Measurements from ENCODE around the gene STK24.

Gene STK24

DNA sequence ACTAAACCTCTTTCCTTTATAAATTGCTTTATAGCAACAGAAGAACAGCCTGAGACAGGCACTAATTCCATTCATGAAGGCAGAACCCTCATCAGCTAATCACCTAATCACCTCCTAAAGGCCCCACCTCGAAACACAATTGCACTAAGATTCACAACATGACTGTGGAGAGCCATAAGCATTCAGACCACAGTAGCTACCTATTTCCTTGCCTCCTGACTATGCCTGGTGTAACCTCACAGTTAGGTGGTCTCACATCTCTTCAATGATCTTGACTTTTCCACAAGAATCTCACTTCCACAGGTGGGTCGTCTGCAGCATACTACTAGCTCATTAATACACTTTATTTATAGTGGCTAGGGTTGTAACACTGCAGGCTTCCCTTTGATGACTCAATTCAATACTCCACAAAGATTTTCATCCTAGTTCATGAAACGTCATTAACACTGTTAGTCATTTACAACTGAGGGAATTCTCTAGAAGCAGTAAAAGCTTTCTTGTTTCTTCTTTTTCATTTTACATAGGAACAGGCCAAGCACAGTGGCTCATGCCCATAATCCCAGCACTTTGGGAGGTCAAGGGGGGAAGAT, 27.1 kb downstream of the STK24 start:
- DNase-seq = no peak

DNA sequence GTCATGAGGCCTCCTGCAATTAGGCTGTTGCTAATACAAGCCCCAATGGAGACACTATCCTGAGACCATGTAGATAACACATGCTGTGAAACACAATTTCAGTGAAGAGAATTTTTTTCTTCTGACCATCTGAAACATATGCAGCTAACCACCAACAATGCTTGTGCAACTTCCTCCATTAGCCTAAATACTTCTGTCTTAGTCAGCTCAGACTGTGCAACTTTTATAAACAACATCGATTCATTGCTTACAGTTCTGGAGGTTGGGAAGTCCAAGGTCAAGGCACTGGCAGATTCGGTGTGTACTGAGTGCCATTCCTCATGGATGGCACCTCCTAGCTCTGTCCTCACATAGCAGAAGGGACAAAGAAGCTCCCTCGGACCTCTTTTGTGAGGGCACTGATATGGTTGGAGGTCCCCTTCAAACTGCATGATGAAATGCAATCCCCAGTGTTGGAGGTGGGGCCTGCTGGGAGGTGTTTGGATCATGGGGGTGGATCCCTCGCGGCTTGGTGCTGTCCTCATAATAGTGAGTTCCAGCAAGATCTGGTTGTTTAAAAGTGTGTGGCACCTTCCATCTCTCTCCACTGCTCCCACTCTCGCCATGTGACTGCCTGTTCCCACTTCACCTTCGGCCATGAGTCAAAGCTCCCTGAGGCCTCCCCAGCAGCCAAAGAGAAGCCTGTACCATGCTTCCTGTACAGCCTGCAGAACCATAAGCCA, 27.7 kb downstream of the STK24 start:
- no peak for DNase-seq

DNA sequence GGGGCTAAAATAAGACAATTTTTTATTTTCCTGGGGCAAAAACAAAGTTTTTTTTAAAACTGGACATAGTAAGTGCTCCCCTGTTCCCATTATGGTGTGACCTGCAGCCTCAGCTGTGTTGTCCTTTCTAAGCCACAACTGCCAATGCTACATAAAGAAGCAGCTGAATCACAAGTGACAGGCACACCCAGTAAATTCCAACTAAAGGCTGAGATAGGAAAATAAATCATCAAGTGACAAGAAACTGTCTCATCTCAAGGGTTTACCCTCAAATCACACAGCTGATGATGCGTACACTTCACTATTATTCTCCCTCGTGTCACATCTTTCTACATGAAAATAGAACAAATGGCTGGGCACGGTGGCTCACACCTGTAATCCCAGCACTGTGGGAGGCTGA, 28.7 kb downstream of the STK24 start:
- DNase-seq = no peak

DNA sequence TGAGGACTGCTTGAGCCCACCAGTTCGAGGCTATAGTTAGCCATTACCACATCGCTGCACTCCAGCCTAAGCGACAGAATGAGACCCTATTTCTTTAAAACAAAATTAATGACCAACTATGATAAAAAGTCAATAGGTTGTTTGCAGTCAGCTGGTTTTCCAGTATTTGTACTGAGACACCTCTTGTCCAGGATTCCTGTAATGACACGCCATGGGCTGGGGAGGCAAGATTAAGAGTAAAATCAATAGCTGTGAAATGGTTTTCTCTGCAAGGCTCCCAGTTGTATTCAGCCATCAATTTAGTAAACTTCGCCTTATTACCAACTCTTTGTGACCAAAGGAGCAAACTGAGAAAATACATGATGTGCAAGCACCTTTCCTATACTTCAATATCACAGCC, 29.5 kb downstream of the STK24 start:
- no peak for DNase-seq

DNA sequence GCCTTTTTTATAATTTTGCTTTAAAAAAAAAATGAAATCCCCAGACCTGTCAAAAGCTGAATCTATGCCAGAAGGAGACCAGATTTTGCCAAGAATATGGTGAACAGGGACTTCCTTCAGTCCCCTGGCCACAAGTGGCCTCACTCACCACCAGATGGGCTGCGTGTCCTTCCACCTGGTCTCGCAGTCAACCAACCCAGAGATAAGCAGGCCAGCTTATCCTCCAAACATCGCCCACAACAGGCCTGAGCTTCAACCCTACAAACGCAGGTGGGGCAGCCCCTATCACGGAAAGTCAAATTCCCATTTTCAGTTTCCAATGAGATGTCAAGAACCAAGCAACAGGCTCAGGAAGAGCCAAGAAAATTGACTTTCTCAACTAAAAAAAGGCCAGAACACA, 30.5 kb downstream of the STK24 start:
- no peak for DNase-seq

DNA sequence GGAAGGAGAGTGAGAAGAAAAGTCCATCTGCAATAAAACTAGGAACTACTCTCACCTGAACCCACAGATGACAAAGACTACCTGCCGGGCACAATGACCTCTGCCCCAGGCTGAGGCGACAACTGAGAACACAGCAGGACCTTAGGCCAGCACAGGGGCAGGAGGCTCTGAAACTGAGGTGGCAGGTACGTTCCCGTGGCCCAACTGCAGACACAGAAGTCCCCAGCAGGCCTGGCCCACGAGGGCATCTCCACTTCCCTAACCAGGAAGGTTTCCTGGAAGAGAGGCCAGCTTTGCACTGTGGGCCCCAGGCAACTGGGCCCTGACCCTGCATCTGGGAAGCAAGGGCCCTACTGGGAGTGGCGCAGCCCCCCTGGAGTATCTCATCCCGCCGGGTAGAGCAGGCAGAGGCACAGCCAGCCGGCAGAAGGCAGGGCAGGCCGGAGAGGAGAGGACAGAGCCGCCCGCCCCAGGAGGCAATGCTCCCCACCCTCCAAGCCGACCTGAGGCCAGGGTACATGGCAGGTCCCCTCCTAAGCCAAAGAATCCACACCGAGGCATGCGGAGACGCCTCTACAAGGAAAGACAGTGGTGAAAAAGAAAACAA, 32.7 kb downstream of the STK24 start:
- no peak for DNase-seq

DNA sequence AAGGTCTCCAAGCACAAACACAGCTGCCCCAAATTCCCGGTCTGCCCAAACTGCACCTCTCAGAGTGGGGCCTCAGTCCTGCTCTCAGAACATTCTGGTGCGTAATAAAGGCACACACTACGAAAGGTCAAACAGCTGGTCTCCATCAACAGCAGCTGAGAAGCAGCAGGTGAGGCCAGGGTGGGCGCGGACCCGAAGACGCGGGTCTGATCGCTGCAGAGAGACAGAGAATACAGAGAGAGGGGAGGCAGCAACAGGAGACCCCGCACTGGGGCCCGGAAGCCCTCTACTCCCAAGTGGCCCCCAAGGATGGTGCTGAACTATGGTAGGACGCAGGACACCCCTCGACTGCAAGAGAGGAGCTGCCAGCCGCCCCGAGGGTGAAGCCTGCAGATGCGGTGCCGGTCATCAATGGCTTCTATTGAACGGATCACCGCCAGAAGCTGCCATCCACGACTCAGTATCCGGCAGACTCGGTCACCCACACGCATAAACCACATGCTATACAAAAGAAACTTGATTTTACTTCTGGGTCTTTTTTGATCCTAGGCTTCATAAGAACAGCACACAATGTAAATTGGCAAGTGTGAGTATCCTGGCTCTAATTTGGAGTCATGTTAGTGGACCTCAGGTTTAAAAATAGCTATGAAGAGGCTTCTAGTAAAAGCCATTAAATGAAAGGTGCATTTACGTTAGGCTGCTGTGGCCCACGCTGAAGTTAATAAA, 33.4 kb downstream of the STK24 start:
- DNase-seq = no peak

DNA sequence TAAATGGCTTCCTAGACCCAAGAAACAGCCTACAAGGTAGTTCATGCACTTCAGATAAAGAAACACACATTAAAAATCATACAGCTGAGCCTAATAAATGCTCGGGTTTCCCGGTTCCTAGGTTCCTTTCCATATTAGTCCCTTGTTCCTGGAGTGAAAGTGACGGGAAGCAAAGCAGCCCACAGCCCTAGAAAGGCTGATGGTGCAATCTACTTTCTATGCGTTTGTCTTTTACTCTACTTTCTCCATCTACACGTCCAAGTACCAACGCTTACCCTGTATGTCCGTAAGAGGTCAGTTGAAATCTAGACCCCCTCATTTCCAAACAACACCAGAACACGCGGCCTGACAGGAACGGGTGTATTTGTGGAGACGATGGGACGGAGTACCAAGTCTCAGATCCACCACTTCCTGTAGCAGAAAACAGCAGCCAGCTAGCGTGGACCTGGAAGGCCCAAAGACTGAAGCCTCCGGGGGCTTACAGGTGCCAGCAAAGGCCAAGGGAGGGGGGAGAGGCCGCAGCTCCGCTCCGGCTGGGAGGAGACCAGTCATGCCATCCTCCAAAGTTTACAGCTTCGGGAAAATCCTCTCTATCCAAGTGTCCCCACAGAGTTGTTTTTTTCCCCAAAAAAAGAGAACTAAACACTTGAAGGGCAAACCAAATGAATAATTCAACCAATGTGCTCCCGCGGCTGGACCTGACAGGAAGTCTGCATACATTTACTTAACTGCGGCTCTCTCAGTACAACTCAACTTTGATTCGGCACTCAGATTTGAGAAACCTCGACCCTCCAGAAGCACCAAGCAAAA, 34.1 kb downstream of the STK24 start:
- DNase-seq = no peak

DNA sequence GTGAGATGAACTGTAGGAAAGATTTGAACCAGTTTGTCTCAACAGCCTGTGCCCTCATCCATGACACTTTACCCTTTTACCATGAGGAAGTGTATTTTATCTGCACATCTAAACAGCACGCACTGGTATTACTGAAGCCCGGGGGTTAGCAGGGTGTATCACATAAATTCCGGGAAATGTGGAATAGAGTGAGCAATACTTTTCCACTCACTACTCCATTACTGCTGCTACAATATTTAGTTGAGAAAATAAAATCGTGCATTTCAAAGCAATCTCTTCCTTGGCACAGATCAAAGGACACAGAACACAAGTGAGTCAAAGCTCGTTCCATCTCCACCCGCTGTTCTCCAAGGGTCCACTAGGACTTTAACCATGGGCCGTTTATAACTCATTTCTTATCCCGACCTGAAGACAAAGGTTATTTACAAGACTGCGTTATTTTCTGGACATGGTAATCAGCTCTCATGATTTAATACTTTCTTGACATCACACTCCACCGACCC, 35.2 kb downstream of the STK24 start:
- no peak for DNase-seq

DNA sequence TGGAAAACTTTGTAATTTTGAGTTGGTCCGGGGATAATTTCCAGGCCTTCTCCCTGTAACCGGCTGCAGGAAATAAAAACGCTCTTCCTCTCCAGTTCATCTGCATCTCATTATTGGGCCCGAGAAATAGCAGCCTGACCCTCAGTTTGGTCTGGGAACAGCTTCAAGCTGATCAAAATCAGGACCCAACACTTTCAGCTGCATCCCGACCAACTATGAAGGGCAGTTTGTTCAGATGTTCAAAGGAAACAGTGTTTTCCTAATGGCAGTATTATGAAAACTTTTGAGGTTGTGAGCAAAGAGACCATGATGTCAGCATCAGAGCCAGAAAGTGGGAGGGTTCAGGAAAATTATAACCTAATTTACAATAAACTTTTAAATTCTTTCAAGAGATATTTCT, 35.7 kb downstream of the STK24 start:
- no peak for DNase-seq

DNA sequence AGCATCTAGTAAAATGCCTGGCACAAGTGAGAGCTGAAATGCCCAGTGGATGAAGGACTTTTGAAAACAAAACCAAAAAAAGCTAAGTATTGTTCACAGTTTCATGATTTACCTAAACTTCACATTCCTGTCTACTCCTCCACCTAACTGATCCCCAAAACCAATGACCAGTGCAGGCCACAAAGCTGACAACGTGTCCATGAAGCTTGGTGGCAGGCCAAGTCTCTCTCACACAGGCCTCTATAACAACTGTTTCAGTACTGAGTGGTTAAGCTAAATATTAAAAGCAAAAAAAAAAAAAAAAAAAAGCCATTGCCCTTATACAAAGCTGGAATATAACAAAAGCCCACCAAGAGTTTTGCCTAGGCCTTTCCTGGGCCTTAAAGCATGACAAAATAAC, 36.4 kb downstream of the STK24 start:
- DNase-seq = no peak

DNA sequence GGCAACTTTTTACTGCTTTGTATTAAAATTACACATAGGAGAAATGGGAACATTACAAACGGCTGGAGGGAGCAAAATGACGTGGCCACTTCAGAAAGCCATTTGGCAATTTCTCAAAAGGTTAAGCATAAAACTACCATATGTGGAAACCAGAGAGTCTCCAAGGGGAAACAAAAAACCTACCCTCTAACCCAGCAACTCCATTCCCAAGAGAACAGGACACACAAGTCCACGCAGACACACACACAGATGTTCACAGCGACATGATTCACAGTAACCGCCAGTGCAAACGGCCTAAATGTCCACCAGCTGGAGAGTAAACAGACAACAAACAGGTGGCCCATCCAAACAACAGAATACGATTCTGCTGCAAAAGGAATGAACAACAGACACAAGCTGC, 37.2 kb downstream of the STK24 start:
- DNase-seq = no peak

DNA sequence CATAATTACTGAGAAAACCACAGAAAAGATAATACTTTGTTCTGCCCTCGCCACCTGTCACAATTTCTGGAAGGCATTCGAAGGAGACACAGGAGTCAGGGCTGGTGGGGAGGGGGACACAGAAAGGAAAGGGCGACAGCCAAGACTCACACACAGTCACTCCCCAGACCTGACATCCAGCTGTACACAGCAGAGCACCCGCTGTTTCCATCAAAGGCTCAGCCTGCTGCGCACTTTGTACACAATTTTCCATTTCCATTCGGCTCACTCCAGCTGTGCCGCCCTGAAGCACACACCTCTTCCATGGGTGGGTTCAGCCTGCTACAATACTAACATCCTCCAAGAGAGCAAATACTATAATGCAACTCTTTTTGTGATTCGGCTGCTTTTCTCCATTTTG, 38.0 kb downstream of the STK24 start:
- no peak for DNase-seq

DNA sequence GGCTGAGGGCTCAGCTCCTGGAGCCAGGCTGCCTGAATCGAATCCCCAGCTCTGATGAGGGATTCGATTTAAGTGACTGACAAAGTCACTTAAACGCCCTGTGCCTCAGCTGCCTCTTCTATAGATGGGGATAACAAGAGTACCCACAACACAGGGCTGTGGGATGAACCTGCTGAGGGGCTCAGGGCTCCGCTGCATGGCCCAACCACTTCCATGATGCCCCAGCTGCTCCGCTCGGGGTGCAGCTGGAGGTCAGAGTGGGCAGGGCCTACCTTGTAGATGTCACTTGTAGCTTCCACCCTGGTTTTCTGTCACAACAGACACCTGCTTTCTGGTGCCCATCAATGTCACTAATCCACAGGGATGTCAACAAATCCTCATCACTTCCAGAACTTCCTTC, 39.2 kb downstream of the STK24 start:
- DNase-seq = no peak

DNA sequence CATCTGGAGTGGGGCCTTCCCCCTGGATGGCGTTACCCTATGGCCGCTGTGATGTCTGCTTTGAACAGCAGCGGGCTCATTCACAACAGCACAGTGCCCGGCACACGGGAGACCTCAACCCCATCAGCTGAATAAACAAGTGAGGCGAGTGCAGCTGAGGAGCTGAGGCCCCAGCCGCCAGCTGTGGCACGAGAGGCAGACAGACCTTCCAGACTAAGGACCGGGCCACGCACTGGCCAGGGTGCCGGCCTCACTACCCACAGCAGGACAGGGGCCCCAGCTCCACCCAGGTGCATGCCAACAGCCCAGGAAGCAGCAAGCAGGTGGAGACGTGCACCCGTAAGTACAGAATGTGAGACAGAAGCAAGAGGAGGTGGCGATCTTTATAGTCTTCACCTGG, 39.6 kb downstream of the STK24 start:
- peak; percentile 3 for DNase-seq

DNA sequence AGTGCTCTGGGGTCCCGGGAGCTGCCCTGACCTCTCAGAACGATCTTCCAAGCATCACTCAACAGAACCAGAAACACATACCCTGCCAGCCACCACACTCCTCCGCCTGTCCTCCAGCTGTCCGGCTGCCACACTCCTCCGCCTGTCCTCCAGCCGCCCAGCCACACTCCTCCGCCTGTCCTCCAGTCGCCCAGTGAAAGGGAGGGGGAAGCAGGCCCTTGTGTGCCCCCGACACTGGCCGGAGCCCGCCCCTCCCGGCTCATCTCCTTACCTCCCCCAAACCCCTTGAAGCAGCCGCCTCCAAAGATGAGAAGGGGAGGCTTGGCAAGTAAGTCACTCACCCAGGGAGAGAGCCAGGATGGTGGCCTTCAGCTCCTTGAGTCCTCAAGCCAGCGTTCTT, 40.2 kb downstream of the STK24 start:
- DNase-seq = no peak

DNA sequence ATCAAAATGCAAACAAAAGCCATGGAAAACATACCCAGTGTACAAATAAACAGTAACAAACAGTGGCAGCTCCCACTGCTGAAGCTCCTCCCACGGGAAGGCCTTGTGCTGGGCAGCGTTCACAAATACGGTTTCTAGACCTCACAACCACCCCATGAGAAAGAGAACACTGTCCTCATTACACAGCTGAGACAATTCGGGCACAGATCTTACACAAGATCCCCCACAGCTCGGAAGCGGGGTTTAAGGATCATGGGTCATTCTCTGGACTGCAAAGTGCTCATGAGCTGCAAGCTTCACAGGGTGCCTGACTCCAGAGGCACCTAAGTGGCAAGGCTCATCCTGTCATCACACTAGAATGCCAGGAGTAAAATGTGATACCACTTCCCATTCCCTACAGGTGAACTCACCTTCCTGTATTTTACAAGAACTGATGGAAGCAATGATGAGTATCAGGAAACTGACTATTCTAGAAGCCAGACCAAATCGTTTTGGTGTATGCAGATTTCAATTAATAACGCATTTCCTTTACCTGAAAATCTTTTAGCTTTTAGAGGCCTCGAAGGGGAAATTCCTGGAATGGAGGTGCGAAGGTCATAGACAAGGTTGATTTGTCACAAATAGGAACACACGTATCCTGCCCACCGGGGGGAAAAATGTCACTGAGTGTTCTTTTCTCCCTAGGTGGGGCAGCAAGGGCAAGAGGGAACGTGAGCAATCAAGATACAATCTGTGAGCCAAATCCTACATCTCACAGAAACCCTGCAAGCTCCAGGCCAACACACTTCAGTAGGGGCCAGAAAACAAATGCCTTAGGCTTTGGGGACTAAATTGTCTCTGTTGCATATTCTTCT, 41.2 kb downstream of the STK24 start:
- DNase-seq = no peak

DNA sequence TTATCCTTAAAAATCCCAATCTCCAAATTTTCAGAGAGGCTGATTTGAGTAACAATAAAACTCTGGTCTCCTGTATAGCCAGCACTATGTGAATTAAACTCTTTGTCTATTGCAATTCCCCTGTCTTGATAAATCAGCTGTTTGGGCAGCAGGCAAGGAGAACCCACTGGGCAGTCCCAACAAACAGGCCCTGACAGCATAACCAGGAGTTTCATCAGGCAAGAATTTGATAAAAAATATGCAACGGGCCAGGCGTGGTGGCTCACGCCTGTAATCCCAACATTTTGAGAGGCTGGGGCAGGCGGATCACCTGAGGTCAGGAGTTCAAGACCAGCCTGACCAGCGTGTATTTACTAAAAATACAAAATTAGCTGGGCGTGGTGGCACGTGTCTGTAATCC, 42.1 kb downstream of the STK24 start:
- no peak for DNase-seq

DNA sequence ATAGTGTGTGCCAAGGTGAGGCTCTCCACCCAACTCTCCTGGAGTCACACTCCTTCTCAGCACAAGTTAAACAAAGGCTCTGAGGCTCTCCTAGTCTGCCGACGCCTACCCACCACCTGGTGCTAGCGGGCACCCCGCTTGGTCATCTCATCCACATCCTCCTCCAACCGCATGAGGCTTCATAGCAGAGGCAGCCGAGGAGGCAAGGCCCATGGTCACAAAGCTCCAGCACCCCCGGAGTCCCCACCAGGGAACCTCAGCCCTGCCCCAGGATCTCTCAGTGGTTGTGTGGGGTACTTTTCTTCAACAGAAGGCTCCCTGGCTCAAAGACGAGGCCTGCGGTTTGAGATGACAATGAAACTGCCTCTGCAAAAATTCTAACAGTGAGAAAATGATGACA, 43.0 kb downstream of the STK24 start:
- DNase-seq = no peak

DNA sequence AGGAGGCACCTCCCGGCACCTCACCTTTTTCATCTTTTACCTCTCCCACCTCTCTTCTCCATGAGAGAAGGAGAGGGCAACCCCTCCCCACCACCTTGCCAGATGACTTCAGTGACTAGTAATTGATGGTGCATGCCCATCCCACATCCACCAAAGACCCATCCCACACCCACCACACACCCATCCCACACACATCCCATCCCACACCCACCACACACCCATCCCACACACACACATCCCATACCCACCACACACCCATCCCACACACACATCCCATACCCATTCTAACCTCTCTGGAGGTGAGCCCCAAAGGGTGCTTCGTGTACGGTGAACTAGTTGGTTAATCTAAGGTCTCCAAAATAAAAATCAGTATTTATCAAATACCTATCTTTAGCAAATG, 44.7 kb downstream of the STK24 start:
- no peak for DNase-seq

DNA sequence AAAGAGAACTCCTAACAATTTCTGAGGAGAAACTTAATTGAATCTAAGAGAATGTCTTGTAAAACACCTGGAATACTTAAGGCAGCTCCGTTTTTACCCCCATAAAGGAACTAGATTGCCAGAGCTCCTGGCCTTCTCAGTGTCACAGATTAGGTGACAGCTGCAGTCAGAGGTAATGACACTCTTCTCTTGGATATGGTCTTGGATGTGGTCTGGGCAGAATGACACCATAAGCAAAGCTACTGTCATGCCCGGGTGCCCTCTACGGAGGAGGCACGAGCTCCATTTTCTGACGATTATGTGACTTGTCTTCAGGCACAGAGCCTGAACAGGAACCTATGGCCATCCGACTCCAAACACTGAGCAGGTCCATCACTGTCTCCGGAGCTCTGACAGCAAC, 46.7 kb downstream of the STK24 start:
- no peak for DNase-seq

DNA sequence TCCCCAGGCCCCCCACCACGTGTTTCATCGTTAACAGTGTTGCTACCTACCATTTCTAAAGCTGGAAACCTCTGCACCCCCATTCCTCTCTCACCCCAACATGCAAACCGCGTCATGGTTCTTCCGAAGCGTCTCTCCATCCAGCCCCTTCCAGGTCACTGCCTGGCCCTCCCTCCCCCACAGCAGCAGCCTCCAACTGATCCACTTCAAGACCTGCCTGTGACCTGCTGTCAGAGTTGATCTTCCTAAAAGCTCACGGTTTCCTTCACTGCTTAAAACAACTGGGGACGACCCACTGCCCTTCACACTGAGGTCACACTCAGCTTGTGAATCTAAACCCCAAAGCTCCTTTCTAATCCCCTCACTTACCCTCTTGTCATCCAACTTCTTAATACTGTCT, 47.7 kb downstream of the STK24 start:
- no peak for DNase-seq

Data from DMS53 (cell line).